Activated naive CD4-positive, alpha-beta T cell treated with anti-CD3 and anti-CD28 coated beads, Interleukin-2, amount 50 U/mL, for 16 hours (primary cell): ENCODE results near the gene NAV2.
"Not testable (repeated sequence)": the region's sequence is repeated elsewhere in the genome, so short reads cannot be mapped to it uniquely, and the experiment has no call there.

Source experiments
- DNase-seq: peaks from one replicate; pipeline ENCODE4 v3.0.0-alpha.2; 2020

NAV2 gene

GRCh38 chr11:19982774-19983495 lies 270.3 kb downstream of the NAV2 start:
- DNase-seq, result no peak

DNA sequence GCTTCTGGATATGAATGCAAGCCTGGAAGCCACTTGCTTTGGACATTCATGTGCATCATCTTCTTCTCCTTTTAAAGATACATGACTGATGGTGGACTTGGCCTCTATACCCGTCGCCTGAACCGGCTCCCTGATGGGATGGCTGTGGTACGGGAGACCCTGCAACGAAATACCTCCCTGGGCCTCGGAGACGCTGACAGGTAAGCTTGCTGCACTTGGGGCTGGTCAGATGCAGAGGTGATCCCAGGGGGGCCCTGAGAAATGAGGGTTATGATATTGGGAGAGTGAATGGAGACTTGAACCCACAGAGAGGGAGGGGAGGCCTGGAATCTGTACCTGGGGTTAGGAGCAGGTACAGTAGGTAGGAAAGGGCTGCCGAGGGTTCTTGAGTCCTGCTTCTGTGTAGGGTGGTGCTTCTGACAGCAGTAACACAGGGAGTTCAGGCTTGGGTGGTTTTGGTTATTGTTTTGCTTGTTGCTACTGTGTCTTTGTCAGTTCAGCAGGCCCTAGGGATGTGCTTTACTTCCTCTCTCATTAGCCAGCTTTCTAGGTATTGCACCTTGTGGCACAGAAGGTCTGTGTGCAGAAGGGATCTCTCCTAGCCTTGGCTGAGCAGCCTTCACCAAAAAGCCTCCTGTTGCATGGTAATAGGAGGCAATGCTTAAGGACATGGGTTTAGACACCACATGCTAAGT lies 271.6 kb downstream of the NAV2 start:
- no peak for DNase-seq

DNA sequence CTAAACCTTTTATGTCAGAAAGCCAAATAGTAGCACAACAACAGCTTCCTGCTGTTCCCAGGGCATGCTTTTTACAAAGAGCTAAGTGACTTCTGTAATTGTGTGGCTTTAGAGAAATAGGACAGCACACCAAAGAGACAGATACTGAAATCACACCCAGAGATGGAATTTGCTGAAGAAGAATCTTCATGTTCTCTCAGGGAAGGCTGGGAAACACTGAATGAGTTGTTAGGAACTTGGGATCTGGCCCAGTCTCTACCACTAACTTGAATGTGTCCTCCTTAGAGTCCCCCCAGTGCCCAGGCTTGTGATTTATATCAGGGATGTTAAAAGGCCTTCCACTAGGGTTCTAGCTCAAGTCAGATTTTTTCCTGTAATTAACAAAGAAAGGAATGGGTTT lies 272.5 kb downstream of the NAV2 start:
- no peak for DNase-seq

DNA sequence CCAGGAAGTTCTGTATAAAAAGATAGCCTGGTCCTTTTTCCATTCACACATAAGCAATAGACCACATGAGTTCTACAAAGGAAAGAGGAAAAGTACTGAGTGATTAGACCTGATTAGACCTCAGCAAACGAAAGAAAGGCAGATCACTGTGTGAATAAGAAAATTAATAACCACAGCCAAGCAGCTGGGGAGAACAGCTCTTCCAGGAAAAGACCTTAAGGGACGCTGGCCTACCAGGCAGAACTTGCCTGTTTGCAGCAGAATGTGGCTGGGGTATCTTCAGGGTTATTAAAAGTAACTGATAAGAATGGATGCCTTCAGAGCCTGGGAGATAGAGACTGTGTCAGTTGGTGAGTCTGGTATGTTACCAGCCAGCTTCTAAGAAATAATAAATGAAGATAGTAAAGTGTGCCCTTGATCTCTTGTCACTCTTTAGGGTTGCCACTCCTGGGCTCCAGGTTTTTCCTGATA lies 274.7 kb downstream of the NAV2 start:
- DNase-seq, result no peak

- no peak for DNase-seq
Measured at GRCh38 chr11:19988598-19988997, 276.0 kb downstream of the NAV2 start.

- no peak for DNase-seq
Measured at GRCh38 chr11:19989191-19989590, 276.6 kb downstream of the NAV2 start.

- DNase-seq, result no peak
Measured at GRCh38 chr11:19992162-19992561, 279.5 kb downstream of the NAV2 start.

DNA sequence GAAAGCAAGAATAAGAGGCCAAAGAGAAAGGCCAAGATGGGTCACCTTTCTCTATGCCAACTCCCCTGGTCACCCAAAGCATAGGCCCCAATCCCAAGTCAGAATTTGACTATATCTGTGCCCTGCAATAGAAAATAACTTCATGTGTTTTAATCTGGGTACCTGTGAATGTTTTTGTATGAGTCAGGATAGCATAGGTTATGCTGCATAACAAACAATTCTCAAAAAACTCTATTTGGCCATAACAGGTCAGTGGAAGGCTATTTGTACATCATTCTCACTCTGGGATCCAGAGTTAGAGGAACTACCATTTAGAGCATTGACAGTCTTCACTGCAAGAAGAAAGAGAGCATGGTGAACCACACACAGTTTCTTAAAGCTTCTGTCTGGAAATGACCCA lies 280.4 kb downstream of the NAV2 start:
- no peak for DNase-seq

DNA sequence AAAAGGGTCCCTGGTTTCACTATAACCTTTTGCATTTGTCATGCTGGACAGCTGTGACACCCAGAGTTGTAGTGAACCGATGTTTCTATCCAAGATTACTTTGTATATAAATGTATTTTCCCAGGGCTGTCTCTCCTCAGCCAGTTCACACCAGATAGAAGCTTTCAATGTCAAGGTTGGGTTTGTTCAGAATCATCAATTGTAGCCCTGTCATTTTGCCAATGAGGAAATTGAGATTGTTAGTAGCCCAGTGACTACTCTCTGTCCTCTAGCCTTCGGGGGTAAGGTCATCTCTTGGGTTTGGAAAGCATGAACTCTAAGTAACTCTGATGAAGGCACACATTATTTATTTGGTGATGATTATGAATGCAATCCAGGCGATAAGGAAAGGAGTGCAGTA lies 282.0 kb downstream of the NAV2 start:
- DNase-seq, result no peak

GRCh38 chr11:19995145-19995544 lies 282.5 kb downstream of the NAV2 start:
- DNase-seq, result no peak

GRCh38 chr11:19996571-19996970 lies 283.9 kb downstream of the NAV2 start:
- no peak for DNase-seq

DNA sequence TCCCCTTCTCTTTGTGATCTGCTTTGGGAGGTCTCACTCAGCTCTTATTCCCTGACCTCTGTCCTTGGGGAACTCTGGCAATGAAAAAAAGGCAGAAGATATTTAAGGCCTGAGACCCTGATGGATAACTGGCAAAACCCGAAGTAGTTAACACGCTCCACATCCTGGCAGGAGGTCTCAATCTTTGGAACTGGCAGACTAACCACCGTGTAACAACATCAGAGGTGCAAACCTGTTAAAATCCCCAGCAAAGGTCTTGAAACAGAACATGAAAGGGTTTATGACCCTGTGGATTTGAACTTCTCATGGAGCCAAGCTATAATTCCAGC lies 287.3 kb downstream of the NAV2 start:
- no peak for DNase-seq

GRCh38 chr11:20000351-20001134 lies 287.9 kb downstream of the NAV2 start:
- DNase-seq, result no peak

GRCh38 chr11:20002312-20003216 lies 289.9 kb downstream of the NAV2 start:
- DNase-seq, result no peak

GRCh38 chr11:20003351-20003750 lies 290.7 kb downstream of the NAV2 start:
- no peak for DNase-seq

- no peak for DNase-seq
Measured at GRCh38 chr11:20004866-20005265, 292.2 kb downstream of the NAV2 start.

DNA sequence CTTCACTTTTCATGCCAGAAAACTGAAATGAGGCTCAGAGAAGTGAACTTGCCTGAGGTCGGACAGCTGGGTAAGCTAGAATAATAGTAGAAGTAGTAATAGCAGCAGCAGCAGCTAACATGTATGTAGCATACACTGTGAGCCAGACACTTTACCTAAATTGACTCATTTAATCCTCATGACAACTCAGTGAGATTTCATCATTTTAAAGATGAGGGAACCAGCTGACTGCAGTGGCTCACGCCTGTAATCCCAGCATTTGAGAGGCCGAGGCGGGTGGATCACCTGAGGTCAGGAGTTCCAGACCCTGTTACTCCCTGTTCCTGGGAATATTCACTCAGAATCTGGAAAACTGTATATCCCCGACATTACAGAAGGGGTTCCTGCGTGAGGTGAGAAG lies 293.1 kb downstream of the NAV2 start:
- DNase-seq, result no peak

- not testable (repeated sequence) for DNase-seq
Measured at GRCh38 chr11:20006618-20007017, 294.0 kb downstream of the NAV2 start.

DNA sequence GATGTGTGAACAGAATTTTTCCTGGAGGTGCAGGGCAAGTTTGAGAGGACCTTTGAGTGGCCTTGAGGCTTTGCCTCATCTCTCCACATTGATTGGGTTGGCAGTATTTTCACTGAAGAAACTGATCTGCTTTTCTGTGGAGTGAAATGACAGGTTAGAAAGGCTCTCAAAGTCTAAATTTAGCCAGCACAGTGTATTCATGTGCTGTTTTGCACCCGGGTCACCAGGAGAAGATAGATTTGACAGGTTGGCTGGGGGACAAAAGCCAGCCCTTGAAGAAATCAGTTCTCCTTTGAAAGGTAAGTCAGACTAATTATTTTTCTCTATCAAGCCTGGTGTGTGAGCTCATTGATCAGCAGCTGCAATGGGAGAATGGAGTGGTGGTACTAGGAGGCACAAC lies 294.7 kb downstream of the NAV2 start:
- DNase-seq, result no peak

DNA sequence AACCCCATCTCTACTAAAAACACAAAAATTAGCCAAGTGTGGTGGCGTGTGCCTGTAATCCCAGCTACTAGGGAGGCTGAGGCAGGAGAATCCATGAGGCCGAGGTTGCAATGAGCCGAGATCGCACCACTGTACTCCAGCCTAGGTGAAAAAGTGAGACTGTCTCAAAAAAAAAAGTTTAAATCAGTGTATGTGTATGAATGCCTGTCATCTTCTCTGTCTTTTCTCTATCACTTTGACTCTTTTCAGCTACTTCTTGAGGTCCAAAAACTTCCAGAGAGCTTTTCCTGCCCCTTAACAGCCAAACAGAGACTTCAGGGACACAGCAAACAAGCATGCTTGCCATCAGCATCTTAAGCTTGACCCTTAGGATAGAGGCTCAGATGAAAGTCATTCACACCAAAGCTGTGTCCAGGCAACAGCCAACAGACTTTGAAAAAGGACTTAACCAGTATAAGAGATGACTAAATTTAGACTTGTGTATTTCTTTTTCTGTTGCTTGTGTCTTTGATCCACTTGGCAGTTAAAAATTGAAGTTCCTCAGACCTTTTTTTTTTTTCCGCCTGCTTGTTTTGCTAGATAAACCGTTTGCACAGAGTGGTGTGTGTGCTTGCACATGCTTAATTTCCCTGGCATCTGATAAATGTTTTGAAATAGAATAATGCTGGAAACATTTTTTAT lies 295.7 kb downstream of the NAV2 start:
- DNase-seq, result no peak

- no peak for DNase-seq
Measured at GRCh38 chr11:20008871-20009644, 296.4 kb downstream of the NAV2 start.
